Naive B cell (primary cell): Measurements from ENCODE around the gene AKAP8. TPM values are rescaled to one million over a fixed set of nuclear protein-coding genes. Genes with fewer than 3 reads are reported as not detected.
A peak's percentile ranks its signal among the peaks of the same experiment; 100 is the strongest.

ENCODE experiments used
- ATAC-seq, 2 donors: fragments of 150-1000 bp; cut with Tn5 transposase; 2 replicates each; pipeline ENCODE4 v1.10.0; 2021; ENCODE audit warnings: low read depth in 2 of 2, mild to moderate bottlenecking in 2 of 2, moderate library complexity in 2 of 2
- DNase-seq: peaks from one replicate; pipeline ENCODE4 v3.0.0; 2022
- H3K27ac Mint-ChIP-seq, 6 donors: one replicate each; pipeline ENCODE4 v1.8.0; 2020 to 2022; ENCODE audit warnings: mild to moderate bottlenecking in 6 of 6, mixed read lengths in 6 of 6, moderate library complexity in 5 of 6, inconsistent platforms in 2 of 6
- H3K27me3 Mint-ChIP-seq, 3 donors: one replicate each; pipeline ENCODE4 v1.8.0; 2021 to 2022; ENCODE audit warnings: mixed read lengths in 3 of 3, mild to moderate bottlenecking in 1 of 3
- H3K36me3 Mint-ChIP-seq, 2 donors: one replicate each; pipeline ENCODE4 v1.8.0; 2020 to 2022; ENCODE audit warnings: mixed read lengths in 2 of 2, inconsistent platforms in 1 of 2, mild to moderate bottlenecking in 1 of 2
- H3K4me1 Mint-ChIP-seq, 3 donors: one replicate each; pipeline ENCODE4 v1.8.0; 2020 to 2022; ENCODE audit warnings: mixed read lengths in 3 of 3, inconsistent platforms in 1 of 3, mild to moderate bottlenecking in 1 of 3, moderate library complexity in 1 of 3
- H3K4me3 Mint-ChIP-seq, 8 donors: one replicate each; pipeline ENCODE4 v1.8.0; 2020 to 2022; ENCODE audit warnings: mild to moderate bottlenecking in 8 of 8, mixed read lengths in 8 of 8, moderate library complexity in 8 of 8, inconsistent platforms in 2 of 8
- H3K9me3 Mint-ChIP-seq, 7 donors: one replicate each; pipeline ENCODE4 v1.8.0; 2020 to 2022; ENCODE audit warnings: mixed read lengths in 7 of 7, mild to moderate bottlenecking in 5 of 7, inconsistent platforms in 2 of 7, moderate library complexity in 1 of 7
- polyA plus RNA-seq, 6 donors: library from polyadenylated mRNA; unstranded; fragments of 300-500 nt; fragmentation: Illumina TruSeq; gene quantifications; one replicate each; pipeline ENCODE4 v1.2.3, GENCODE V29; 2021; ENCODE audit warnings: low read depth in 6 of 6

Gene AKAP8
- polyA plus RNA-seq, 6 donors from 2014 or later, result 14.7 to 27.7 (median 17.9) TPM

DNA sequence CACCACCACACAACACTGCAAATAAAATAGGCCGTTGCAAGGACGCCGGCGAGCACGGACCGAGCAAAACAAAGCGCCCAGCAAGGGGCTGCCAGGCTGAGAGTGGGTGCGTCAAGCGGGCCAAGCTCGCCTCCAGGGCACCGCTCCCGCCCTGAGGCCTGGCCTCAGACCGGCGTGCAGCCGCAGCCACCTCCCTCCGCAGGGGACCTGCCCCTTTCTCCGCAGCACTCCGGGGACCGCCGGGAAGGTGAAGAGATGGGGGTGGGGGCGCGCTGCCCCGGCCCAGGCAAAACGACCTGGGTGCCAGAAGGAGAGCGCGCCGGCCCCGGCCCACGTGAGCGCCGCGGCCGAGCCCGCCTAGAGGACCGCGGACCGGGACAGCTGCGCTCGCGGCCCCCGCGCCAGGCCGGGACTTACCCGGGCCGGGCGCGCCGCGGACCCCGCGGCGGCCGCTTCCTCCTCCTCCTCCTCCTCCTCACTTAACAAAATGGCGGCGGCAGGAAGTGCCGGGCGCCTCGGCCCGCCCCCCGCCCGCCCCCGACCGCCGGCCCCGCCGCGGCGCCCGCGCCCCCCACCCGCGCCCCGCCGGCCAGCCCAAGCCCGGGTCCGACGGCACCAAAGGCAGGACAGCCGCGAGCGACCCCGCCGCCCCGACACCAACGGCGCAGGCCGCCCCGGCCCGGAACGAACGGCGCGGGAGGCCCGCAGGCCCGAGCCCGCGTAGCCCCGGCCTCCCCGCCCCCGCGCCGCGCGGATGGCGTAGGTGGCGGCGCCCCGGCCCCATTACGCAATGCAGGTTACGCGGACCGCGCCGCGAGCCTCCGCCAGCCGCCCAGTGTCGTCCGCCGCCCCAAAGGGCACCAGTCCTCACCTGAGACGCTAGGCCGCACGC is 47.9 kb downstream of the AKAP8 start:
- Mint-ChIP-seq H3K4me3 (peak overlapping the region; percentile 87 to 99 (median 94)), H3K27ac (peak overlapping the region; percentile 95 to 99 (median 98)), H3K36me3 (no peaks in the 10 kb centered on the region), H3K4me1 (peaks cover 35 to 75% (median 53%) of the 10 kb centered on the region in 3 donors), H3K9me3 (no peaks in the 10 kb centered on the region), H3K27me3 (no peaks in the 10 kb centered on the region)
- DNase-seq (peak; percentile 67), ATAC-seq (peak; percentile 37 to 42)

GRCh38 chr19:15330801-15331418 is 48.7 kb downstream of the AKAP8 start:
- DNase-seq (no peak), ATAC-seq (no peak)
- H3K27me3 Mint-ChIP-seq, result no peaks in the 10 kb centered on the region
- H3K4me1 Mint-ChIP-seq, result peaks cover 38 to 75% (median 56%) of the 10 kb centered on the region in 3 donors
- H3K27ac Mint-ChIP-seq, result peak overlapping the region; percentile 92 to 98 (median 97)
- no peaks in the 10 kb centered on the region for H3K36me3 Mint-ChIP-seq
- no peaks in the 10 kb centered on the region for H3K9me3 Mint-ChIP-seq
- H3K4me3 Mint-ChIP-seq, result peak overlapping the region; percentile 87 to 99 (median 94)

- no peak for DNase-seq
- ATAC-seq, result no peak
- Mint-ChIP-seq H3K9me3 (no peaks in the 10 kb centered on the region), H3K27me3 (no peaks in the 10 kb centered on the region), H3K4me1 (peaks cover 55 to 84% (median 79%) of the 10 kb centered on the region in 3 donors), H3K4me3 (peak overlapping the region in 5 of 8 donors; percentile 5 to 99 (median 75)), H3K27ac (peak overlapping the region in 5 of 6 donors; percentile 3 to 93 (median 60)), H3K36me3 (peaks cover 0 to 2% of the 10 kb centered on the region in 2 donors)
Measured at GRCh38 chr19:15328312-15328711, 51.3 kb downstream of the AKAP8 start.

DNA sequence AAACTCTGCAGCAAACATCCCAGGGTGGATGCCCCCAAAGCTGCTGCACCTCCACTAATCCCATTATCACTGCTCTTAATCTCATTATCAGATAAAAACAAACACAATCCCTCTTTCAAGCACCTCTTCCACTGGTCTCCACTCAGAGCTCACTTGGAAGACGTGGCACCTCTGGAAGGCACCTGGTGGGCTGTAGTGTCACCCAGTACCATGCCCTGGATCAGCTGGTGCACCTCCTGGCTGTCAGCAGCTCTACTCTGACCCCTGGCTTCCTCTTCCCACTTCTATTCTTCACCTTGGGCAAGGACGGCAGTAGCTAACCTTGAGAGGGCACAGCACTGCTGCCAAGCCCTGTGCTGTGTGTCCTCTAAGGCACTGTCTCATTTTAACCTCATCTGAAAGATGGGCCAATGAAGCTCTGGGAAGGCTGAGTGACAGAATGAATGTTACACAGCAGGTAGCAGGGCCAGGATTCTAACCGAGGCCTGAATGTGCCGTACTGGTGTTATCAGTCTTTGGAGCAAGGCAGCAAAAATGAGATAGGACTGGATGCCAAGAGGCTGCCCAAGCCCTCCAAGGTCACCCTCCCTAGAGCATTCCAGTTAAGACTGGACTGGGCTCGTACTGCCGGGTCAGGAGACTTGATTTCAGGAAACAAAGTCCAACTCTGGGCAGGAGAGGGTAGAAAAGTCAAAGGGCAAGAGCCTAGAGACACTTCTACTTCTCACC is 54.6 kb downstream of the AKAP8 start:
- ATAC-seq (peak; percentile 23 to 40), DNase-seq (no peak)
- H3K27ac Mint-ChIP-seq, result peak overlapping the region; percentile 42 to 96 (median 91)
- H3K4me1 Mint-ChIP-seq, result peaks cover 71 to 99% (median 88%) of the 10 kb centered on the region in 3 donors
- H3K4me3 Mint-ChIP-seq, result peak overlapping the region; percentile 25 to 82 (median 68)
- H3K27me3 Mint-ChIP-seq, result no peaks in the 10 kb centered on the region
- peaks cover 0 to 4% of the 10 kb centered on the region in 2 donors for H3K36me3 Mint-ChIP-seq
- no peaks in the 10 kb centered on the region for H3K9me3 Mint-ChIP-seq

GRCh38 chr19:15323496-15324235 is 55.9 kb downstream of the AKAP8 start:
- peaks cover 65 to 99% (median 84%) of the 10 kb centered on the region in 3 donors for H3K4me1 Mint-ChIP-seq
- H3K36me3 Mint-ChIP-seq, result peaks cover 0 to 4% of the 10 kb centered on the region in 2 donors
- H3K4me3 Mint-ChIP-seq, result peak overlapping the region; percentile 17 to 82 (median 56)
- DNase-seq (no peak), ATAC-seq (no peak)
- H3K27me3 Mint-ChIP-seq, result no peaks in the 10 kb centered on the region
- H3K27ac Mint-ChIP-seq, result peak overlapping the region; percentile 19 to 96 (median 83)
- no peaks in the 10 kb centered on the region for H3K9me3 Mint-ChIP-seq

DNA sequence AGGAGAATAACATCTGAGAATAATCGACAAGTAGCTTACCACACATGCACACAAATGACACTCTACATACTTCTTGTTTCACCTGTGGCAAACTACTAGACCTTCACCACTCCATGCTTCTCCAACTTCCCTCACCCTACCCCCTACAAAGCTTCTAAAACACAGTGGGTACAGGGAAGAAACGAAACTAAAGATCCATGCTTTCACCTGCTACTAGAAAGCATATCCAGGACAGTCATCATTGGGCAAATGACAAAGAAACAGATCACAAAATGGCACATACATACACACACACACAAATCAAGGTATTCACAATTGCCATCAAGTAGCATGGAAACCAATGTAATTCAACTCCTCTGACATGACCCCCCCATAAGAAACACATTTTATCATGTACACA is 57.8 kb downstream of the AKAP8 start:
- Mint-ChIP-seq H3K4me1 (peaks cover 75 to 99% (median 86%) of the 10 kb centered on the region in 3 donors), H3K4me3 (peak overlapping the region in 7 of 8 donors; percentile 37 to 85 (median 57)), H3K9me3 (no peaks in the 10 kb centered on the region), H3K27ac (peak overlapping the region; percentile 82 to 95 (median 90)), H3K27me3 (no peaks in the 10 kb centered on the region), H3K36me3 (peaks cover 0 to 4% of the 10 kb centered on the region in 2 donors)
- ATAC-seq, result no peak
- DNase-seq, result no peak

GRCh38 chr19:15320116-15320515 is 59.5 kb downstream of the AKAP8 start:
- DNase-seq (no peak), ATAC-seq (no peak)
- Mint-ChIP-seq H3K27me3 (no peaks in the 10 kb centered on the region), H3K4me3 (peak overlapping the region in 5 of 8 donors; percentile 33 to 75 (median 57)), H3K4me1 (peaks cover 75 to 98% (median 84%) of the 10 kb centered on the region in 3 donors), H3K9me3 (no peaks in the 10 kb centered on the region), H3K36me3 (peaks cover 0 to 7% of the 10 kb centered on the region in 2 donors), H3K27ac (peak overlapping the region; percentile 72 to 100 (median 94))

DNA sequence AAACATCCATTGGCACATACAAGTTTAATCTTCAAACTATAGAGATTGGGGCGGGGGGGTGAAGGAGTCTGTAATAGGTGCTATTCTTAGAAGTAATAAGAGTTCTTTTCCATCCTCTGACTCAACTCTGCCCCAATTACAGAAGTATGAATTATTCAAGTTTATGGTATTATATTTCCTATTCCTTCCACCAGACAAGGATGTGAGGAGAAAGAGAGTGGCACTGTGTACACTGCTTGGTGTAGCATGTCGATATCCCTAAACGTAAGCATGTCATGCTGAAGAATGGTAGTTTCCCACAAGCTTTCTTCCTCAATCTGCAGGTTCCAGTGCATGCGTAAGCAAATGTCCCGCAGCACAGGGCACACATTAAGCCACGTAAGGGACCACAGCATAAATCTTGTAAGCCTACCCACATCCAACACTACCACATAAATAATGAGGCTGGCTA is 61.3 kb downstream of the AKAP8 start:
- Mint-ChIP-seq H3K27me3 (no peaks in the 10 kb centered on the region), H3K4me3 (peak overlapping the region; percentile 53 to 81 (median 74)), H3K9me3 (no peaks in the 10 kb centered on the region), H3K27ac (peak overlapping the region; percentile 87 to 100 (median 97)), H3K4me1 (peaks cover 71 to 98% (median 82%) of the 10 kb centered on the region in 3 donors), H3K36me3 (peaks cover 0 to 9% of the 10 kb centered on the region in 2 donors)
- DNase-seq (peak; percentile 72), ATAC-seq (peak; percentile 91 to 94)

- peak overlapping the region; percentile 53 to 91 (median 74) for H3K4me3 Mint-ChIP-seq
- H3K27ac Mint-ChIP-seq, result peak overlapping the region; percentile 89 to 100 (median 97)
- H3K27me3 Mint-ChIP-seq, result no peaks in the 10 kb centered on the region
- ATAC-seq (no peak), DNase-seq (no peak)
- H3K36me3 Mint-ChIP-seq, result peaks cover 0 to 7% of the 10 kb centered on the region in 2 donors
- peaks cover 72 to 99% (median 84%) of the 10 kb centered on the region in 3 donors for H3K4me1 Mint-ChIP-seq
- H3K9me3 Mint-ChIP-seq, result no peaks in the 10 kb centered on the region
Measured at GRCh38 chr19:15317392-15318071, 62.1 kb downstream of the AKAP8 start.

DNA sequence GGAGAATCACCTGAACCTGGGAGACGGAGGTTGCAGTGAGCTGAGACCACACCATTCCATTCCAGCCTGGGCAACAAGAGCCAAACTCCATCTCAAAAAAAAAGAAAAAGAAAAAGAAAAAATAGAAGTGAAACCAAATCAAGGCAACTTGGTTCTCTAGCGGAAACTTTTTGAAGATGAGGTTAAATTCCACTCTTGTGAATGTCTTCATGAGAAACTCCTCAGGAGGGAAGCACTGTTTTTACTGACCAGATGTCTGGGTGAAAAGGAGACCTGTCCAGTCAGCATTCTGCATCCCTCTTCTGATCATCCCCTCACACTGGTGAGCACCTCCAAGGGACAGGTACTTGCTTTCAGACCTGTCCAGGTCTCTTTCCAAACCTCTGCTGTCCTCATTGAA is 63.1 kb downstream of the AKAP8 start:
- ATAC-seq, result peak; percentile 7 to 9
- Mint-ChIP-seq H3K9me3 (no peaks in the 10 kb centered on the region), H3K27me3 (no peaks in the 10 kb centered on the region), H3K27ac (peak overlapping the region; percentile 89 to 100 (median 97)), H3K4me1 (peaks cover 70 to 99% (median 86%) of the 10 kb centered on the region in 3 donors), H3K4me3 (peak overlapping the region; percentile 52 to 91 (median 76)), H3K36me3 (peaks cover 0 to 7% of the 10 kb centered on the region in 2 donors)
- DNase-seq, result peak; percentile 57

DNA sequence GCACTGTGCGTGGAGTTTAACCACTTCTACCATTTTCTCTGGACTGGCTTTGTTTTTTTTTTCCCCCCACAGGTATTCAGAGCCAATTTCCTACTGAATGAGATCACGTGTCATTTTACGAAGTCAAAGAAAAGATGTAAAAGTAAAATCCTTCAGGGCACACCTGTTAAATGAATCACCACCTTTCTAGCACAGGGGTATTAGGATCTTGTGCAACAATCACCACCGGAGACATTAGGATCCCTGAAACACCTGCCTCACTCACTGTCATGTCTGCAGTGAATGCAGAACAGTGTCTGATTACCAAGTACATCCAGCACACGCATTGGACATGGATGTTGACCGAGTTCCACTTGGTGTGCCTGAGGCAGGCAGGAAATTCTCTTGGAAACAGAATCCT is 64.5 kb downstream of the AKAP8 start:
- H3K4me3 Mint-ChIP-seq, result peak overlapping the region in 7 of 8 donors; percentile 26 to 81 (median 51)
- H3K27ac Mint-ChIP-seq, result peak overlapping the region; percentile 33 to 90 (median 80)
- H3K27me3 Mint-ChIP-seq, result no peaks in the 10 kb centered on the region
- H3K4me1 Mint-ChIP-seq, result peaks cover 64 to 98% (median 86%) of the 10 kb centered on the region in 3 donors
- ATAC-seq (no peak), DNase-seq (no peak)
- H3K9me3 Mint-ChIP-seq, result no peaks in the 10 kb centered on the region
- H3K36me3 Mint-ChIP-seq, result peaks cover 0 to 7% of the 10 kb centered on the region in 2 donors
